Caco-2 (cell line): ENCODE data around the gene SLC39A10. TPM values are rescaled to one million over a fixed set of nuclear protein-coding genes. Genes with fewer than 3 reads are reported as not detected.

Experiments used
- BruUV-seq: library from RNA; stranded (reverse); fragments of 400-500 nt; replicated peaks from 2 replicates; lab custom pipeline; 2021; lab: Mats Ljungman, UMichigan
- CTCF ChIA-PET: fragments of 300-600 bp; sonication (Branson Sonifier 250); formaldehyde crosslinking; loops from one replicate; lab custom pipeline; 2022; ENCODE audit warnings: antibody characterized with exemption; lab: Charles Lee
- POLR2A ChIA-PET: fragments of 300-600 bp; sonication (Branson Sonifier 250); formaldehyde crosslinking; loops from one replicate; lab custom pipeline; 2022; ENCODE audit warnings: antibody characterized with exemption; lab: Charles Lee
- DNase-seq, 2 experiments: peaks; one replicate each; pipeline versions ENCODE4 v3.0.0 to v3.0.0-alpha.2; 2020 to 2022
- H3K27me3 ChIP-seq: replicated peaks from 2 replicates; pipeline ENCODE4 v1.6.0; 2011; ENCODE audit warnings: low read length; ENCODE audit not compliant: control insufficient read depth, insufficient read depth
- H3K36me3 ChIP-seq: 2 replicates; pipeline ENCODE4 v1.5.1; 2011; ENCODE audit warnings: low read length; ENCODE audit not compliant: control insufficient read depth, insufficient read depth
- H3K4me1 ChIP-seq: fragments of 250-450 bp; sonication (Bioruptor Pico); 2 replicates; pipeline ENCODE4 v1.5.1; 2020; ENCODE audit warnings: mild to moderate bottlenecking
- H3K4me3 ChIP-seq: 2 replicates; pipeline ENCODE4 v1.5.1; 2011; ENCODE audit warnings: low read depth, mild to moderate bottlenecking, control low read depth, low read length
- H3K9me3 ChIP-seq: fragments of 250-450 bp; sonication (Bioruptor Pico); 2 replicates; pipeline ENCODE4 v1.5.1; 2020; ENCODE audit warnings: mild to moderate bottlenecking, moderate library complexity
- H3K27ac Mint-ChIP-seq: one replicate; pipeline ENCODE4 v1.8.0; 2022; ENCODE audit warnings: mixed read lengths; ENCODE audit not compliant: unreplicated experiment
- H3K27me3 Mint-ChIP-seq: one replicate; pipeline ENCODE4 v1.8.0; 2022; ENCODE audit warnings: mixed read lengths; ENCODE audit not compliant: insufficient read depth, unreplicated experiment
- H3K36me3 Mint-ChIP-seq: one replicate; pipeline ENCODE4 v1.8.0; 2022; ENCODE audit warnings: mild to moderate bottlenecking, mixed read lengths; ENCODE audit not compliant: insufficient read depth, unreplicated experiment
- H3K4me1 Mint-ChIP-seq: one replicate; pipeline ENCODE4 v1.8.0; 2022; ENCODE audit warnings: low read depth, mixed read lengths; ENCODE audit not compliant: unreplicated experiment
- H3K4me3 Mint-ChIP-seq: one replicate; pipeline ENCODE4 v1.8.0; 2022; ENCODE audit warnings: mild to moderate bottlenecking, moderate library complexity, mixed read lengths; ENCODE audit not compliant: unreplicated experiment
- H3K9me3 Mint-ChIP-seq: one replicate; pipeline ENCODE4 v1.8.0; 2022; ENCODE audit warnings: mixed read lengths; ENCODE audit not compliant: unreplicated experiment
- CTCF ChIP-seq, 2 experiments: fragments of 200-600 bp in 1 of 2; IDR thresholded peaks; 1 replicate in 1 of 2; 2 replicates in 1 of 2; pipeline versions ENCODE4 v1.5.1 to v1.8.0; 2011 to 2022; ENCODE audit warnings: antibody characterized with exemption in 1 of 2, control low read depth in 1 of 2, inconsistent platforms in 1 of 2, low read depth in 1 of 2, low read length in 1 of 2, mild to moderate bottlenecking in 1 of 2, moderate library complexity in 1 of 2; ENCODE audit not compliant: insufficient read depth in 1 of 2, severe bottlenecking in 1 of 2, unreplicated experiment in 1 of 2
- intact Hi-C: fragments of 100-400 bp; cut with micrococcal nuclease; formaldehyde crosslinking; loops from one replicate; pipeline ENCODE4 v1.10.0; 2022; ENCODE audit not compliant: unreplicated experiment
- total RNA-seq: library from RNA; stranded (reverse); gene quantifications from 2 replicates; pipeline ENCODE4 v1.2.3, GENCODE V29; 2022

Gene SLC39A10
- total RNA-seq, 1 experiment from 2014 or later, result 45.5 TPM

GRCh38 chr2:195768431-195768830 is 111.4 kb downstream of the SLC39A10 start:
- no peak overlapping the region for H3K4me3 Mint-ChIP-seq
- TF ChIP-seq CTCF (IDR thresholded peaks at IDR 0.05; ENCODE audit: insufficient read depth in 1 of 2, low read depth in 1 of 2, low read length in 1 of 2, severe bottlenecking in 1 of 2, unreplicated experiment in 1 of 2), result no peak
- H3K4me1 Mint-ChIP-seq, result no peaks in the 10 kb centered on the region
- ChIA-PET POLR2A (no interaction called here), CTCF (no interaction called here)
- H3K27me3 Mint-ChIP-seq, result no peaks in the 10 kb centered on the region
- Histone ChIP-seq H3K9me3 (no peaks in the 10 kb centered on the region), H3K4me1 (no peaks in the 10 kb centered on the region), H3K36me3 (no peaks in the 10 kb centered on the region), H3K4me3 (no peak overlapping the region), H3K27me3 (no peaks in the 10 kb centered on the region)
- intact Hi-C loops, result no loop called here
- DNase-seq, result no peak
- peaks cover 14% of the 10 kb centered on the region for H3K9me3 Mint-ChIP-seq
- H3K27ac Mint-ChIP-seq, result no peak overlapping the region
- no TSS peak for BruUV-seq
- no peaks in the 10 kb centered on the region for H3K36me3 Mint-ChIP-seq

- H3K9me3 Mint-ChIP-seq, result peaks cover 8% of the 10 kb centered on the region
- Histone ChIP-seq H3K27me3 (no peaks in the 10 kb centered on the region), H3K9me3 (no peaks in the 10 kb centered on the region), H3K4me3 (no peak overlapping the region), H3K4me1 (no peaks in the 10 kb centered on the region), H3K36me3 (no peaks in the 10 kb centered on the region)
- BruUV-seq, result no TSS peak
- TF ChIP-seq CTCF (IDR thresholded peaks at IDR 0.05; ENCODE audit: insufficient read depth in 1 of 2, low read depth in 1 of 2, low read length in 1 of 2, severe bottlenecking in 1 of 2, unreplicated experiment in 1 of 2), result no peak
- H3K27me3 Mint-ChIP-seq, result no peaks in the 10 kb centered on the region
- no peak overlapping the region for H3K27ac Mint-ChIP-seq
- ChIA-PET POLR2A (no interaction called here), CTCF (no interaction called here)
- no peaks in the 10 kb centered on the region for H3K4me1 Mint-ChIP-seq
- intact Hi-C loops, result no loop called here
- no peak overlapping the region for H3K4me3 Mint-ChIP-seq
- H3K36me3 Mint-ChIP-seq, result no peaks in the 10 kb centered on the region
- DNase-seq, result no peak
Observed at GRCh38 chr2:195769975-195770374, 112.9 kb downstream of the SLC39A10 start.

- peaks cover 5% of the 10 kb centered on the region for H3K27me3 Mint-ChIP-seq
- Histone ChIP-seq H3K36me3 (no peaks in the 10 kb centered on the region), H3K27me3 (no peaks in the 10 kb centered on the region), H3K9me3 (no peaks in the 10 kb centered on the region), H3K4me1 (no peaks in the 10 kb centered on the region), H3K4me3 (no peak overlapping the region)
- no peak for DNase-seq
- H3K4me1 Mint-ChIP-seq, result no peaks in the 10 kb centered on the region
- TF ChIP-seq CTCF (IDR thresholded peaks at IDR 0.05; ENCODE audit: insufficient read depth in 1 of 2, low read depth in 1 of 2, low read length in 1 of 2, severe bottlenecking in 1 of 2, unreplicated experiment in 1 of 2), result no peak
- intact Hi-C loops, result no loop called here
- no peak overlapping the region for H3K4me3 Mint-ChIP-seq
- ChIA-PET POLR2A (no interaction called here), CTCF (no interaction called here)
- no TSS peak for BruUV-seq
- H3K36me3 Mint-ChIP-seq, result no peaks in the 10 kb centered on the region
- H3K9me3 Mint-ChIP-seq, result no peaks in the 10 kb centered on the region
- H3K27ac Mint-ChIP-seq, result no peak overlapping the region
Observed at GRCh38 chr2:195779491-195779890, 122.5 kb downstream of the SLC39A10 start.
